Activated CD8-positive, alpha-beta memory T cell treated with anti-CD3 and anti-CD28 coated beads for 1 hour (primary cell): ENCODE results near the gene CTAGE8.
"Not testable (repeated sequence)": the region's sequence is repeated elsewhere in the genome, so short reads cannot be mapped to it uniquely, and the experiment has no call there.

Experiments
- DNase-seq, 2 donors: peaks; one replicate each; pipeline ENCODE4 v3.0.0-alpha.2; 2020; ENCODE audit warnings: low read depth in 1 of 2; ENCODE audit errors: extremely low read depth in 1 of 2

The CTAGE8 gene

DNA sequence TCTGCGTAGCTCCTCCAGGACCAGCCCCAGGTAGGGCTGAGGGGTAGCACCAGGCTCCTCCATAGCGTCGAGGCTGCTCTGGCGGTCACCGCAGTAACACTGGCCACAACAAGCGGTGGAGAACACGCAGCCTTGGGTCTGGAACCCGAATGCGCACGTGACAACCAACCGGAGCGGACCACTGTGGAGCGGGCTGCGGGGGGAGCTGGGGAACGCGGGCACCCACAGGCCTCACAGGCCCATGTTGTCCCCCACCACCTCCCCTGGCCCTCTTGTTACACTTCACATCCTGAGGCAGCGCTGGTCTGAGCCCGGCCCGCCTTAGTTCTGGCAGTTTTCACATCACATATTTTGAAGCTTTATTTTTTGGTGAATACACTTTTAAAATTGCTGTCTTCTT is at the start of gene CTAGE8:
Gene CTAGE8, minus strand, starts transcription at position 101 of the 400 bp plus-strand sequence. Its CDS starts 38 bp downstream, at position 63.
- not testable (repeated sequence) for DNase-seq

- not testable (repeated sequence) for DNase-seq
Observed at GRCh38 chr7:144317537-144317936, 48.4 kb upstream of the CTAGE8 start.

DNA sequence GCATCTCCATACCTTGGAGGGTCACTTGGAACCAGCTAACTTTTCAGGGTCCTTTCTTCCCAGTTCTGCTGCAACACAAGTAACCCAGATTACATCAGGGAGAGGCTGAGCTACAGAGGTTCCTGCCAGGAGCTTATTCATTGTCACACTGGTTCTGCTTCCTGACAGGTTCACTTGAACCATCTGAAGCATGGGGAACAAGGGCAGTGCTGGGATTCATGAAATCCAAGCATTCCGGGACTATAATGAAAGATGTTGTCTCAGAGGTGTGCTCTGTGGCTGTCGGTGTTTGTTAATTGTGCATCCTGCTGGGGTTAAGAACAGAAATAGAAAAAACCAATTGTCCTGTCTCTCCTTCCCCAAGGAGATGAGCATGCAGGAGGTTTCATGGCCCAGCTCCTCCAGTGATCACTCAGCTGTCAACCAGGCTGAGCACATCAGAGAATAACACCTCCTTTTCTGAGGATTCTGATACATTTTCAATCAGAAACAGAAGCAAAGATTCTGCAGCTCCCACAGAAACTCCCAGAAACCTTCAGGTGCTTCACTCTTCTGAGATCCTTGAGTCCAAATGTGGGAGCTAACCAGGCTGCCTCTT is 42.9 kb upstream of the CTAGE8 start, which contains the start of gene OR2A1:
Gene OR2A1, plus strand, starts transcription at position 548 of the 598 bp plus-strand sequence. CDS start 5,706 bp downstream, outside the sequence.
- not testable (repeated sequence) for DNase-seq

DNA sequence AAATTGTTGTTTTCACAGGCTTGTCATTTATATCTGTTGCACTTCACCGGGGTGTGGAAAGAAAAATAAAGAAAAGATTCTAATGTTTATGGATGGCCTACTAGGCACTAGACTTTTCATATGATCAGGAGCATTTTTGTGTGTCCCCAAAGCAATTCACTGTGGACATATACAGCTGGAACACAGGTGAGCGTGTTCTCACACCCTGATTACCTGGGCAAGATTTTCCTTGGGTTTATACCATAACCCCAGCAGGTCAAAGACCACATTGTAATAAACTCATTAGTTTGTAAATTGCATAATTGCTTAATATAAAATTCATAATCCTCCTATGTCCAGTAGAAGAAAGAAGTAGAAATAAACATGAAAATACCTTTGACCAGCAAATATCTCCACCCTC is 42.1 kb upstream of the CTAGE8 start:
- DNase-seq: not testable (repeated sequence)

DNA sequence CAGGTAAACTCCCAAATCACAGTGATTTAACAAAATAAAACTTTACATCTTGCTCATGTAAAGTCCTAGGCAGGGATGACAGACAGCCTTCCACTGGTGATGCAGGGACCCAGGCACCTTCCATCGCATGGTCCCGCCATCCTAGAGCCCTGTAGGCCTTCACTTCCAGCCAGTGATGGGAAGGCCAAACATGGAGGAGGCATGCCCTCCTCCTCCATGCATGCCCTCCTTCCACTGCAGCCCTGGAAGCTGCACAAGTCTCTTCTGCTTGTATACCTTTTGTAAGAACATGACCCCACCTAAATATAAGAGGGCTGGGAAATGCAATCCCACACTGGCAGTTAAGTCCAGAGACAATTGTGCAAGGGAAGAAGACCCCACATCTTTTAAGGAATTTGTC is 40.6 kb upstream of the CTAGE8 start:
- not testable (repeated sequence) for DNase-seq

DNA sequence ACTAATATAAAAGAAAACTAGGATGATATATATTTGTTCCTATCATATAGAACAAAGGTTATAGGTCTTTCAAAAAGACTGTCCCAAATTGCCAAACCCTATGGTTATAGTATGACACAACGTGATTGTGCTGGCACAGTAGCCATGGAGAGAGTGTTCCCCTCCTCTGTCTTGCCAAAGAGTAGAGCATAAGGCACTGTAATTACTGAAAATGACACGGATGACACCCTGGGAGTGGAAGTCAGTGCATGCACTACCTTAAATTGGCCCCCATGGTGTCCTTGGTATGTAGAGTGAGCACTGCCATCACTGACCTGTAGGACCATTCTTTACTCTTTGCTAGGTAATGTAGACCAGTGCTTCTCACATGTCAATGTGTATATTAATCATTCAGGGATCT is 36.1 kb upstream of the CTAGE8 start:
- DNase-seq: not testable (repeated sequence)

DNA sequence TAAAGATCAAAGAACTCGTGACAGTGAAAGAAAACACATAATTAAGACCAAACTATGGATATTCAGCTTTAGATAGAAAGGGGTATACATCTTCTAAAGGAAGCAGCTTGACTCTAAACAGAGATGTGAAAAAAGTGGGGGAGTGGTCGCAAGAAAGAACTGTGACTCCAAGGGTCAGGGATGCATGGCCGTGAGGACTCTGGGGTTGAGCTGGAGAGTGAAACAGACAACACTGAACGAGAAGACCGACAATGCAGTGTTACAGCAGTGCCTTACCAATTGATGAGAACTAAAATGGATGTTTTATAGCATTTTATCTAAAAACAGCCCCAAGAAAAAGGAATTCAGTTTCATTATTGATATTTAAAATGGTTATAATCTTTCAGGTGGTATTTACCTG is 34.5 kb upstream of the CTAGE8 start:
- not testable (repeated sequence) for DNase-seq

- DNase-seq: not testable (repeated sequence)
Observed at GRCh38 chr7:144302578-144303303, 33.7 kb upstream of the CTAGE8 start.

DNA sequence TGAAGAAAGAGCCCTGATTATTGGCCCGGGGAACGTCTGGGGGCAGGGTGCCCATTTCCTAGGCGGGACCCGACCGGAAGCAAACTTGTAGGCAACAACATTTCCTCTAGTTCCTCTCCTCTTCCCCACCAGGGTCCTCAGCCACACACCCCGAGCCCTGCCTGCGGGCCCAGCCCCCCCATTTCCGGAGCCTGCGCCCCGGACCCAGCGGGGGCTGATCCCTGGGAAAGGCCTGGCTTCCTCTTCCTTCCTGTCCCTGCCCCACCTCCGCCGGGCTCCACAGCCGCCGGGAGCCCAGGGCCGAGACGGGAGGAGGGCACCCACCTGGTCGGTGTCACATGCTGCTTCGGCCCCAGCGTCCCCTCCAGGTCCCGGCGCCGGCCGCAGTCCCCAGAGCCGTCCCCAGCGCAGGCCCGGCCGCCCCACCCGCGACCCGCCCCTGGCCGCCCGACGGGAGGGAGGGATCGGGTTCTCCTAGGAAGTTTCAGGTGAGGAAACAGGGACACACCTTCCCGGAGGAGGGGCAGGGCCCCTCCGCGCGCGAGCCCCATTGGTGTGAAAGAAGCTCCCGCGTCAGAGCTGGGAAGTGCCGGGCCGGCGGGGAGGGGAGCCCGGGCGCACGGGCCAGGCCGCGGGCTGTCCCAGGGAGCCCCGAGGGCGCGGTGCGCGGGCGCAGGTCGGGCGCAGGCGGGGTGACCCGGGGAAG is 24.9 kb upstream of the CTAGE8 start:
- DNase-seq: not testable (repeated sequence)

- not testable (repeated sequence) for DNase-seq
Observed at GRCh38 chr7:144292384-144293161, 23.5 kb upstream of the CTAGE8 start.

GRCh38 chr7:144291607-144292006 is 22.5 kb upstream of the CTAGE8 start:
- DNase-seq: not testable (repeated sequence)

GRCh38 chr7:144287171-144287784 is 18.2 kb upstream of the CTAGE8 start:
- not testable (repeated sequence) for DNase-seq

DNA sequence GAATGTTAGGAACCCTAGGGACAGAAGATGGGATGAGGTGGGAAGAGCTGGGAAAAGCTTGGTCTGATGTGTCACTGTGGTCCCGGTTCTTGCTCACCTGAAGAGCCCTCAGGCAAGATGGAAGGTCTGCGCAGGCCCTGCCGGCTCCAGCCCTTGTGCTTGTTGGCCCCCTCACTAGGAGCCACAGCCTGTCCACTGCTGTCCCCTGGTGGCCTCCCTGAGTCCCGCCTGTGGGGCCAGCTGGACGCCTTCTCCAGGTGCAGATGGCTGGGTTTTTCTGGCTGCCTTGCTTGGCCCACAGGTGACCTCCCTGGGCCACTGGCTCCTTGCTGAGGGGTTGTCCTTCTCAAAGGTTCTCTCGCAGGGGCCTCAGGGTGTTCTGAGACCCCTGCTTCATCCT is 14.6 kb upstream of the CTAGE8 start:
- DNase-seq: not testable (repeated sequence)

DNA sequence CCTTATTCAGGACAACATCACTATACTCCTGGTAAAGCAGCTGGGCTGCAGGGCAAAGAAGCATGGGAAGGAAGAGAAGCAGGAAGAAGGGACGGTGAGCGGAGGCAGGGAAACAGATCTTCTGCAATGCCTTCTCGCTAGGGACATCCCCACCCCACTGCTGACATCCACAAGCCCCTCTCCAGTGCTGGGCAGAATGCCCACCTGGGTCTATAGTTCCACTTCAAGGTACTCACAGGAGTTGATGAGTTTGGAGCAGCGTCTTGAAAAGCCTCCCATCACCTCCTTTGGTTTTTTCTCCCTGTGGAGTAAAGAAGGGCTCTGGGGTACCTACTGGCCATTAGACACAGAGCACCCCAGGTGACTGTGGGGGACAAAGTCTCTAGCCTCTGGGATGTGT is 13.4 kb upstream of the CTAGE8 start:
- not testable (repeated sequence) for DNase-seq

DNA sequence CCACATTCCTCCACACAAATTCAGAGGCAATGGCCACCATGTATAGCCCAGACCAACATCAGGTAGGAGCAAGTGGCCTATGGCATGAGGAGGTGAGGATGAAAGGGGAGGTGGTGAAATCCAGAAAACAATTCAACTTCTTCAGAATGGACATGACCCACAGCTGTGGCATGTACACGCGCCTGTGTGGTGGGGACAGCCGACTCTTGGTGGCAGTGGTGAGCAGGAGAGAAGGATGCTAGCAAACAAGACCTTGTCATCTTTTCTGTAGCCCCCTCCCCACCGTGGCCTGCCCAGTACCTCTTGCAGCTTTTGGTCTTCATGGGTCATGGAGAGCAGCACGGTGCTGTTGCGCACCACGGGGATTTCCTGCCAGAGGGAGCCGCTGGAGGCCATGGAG is 12.9 kb upstream of the CTAGE8 start:
- not testable (repeated sequence) for DNase-seq

GRCh38 chr7:144280010-144280409 is 10.9 kb upstream of the CTAGE8 start:
- not testable (repeated sequence) for DNase-seq

DNA sequence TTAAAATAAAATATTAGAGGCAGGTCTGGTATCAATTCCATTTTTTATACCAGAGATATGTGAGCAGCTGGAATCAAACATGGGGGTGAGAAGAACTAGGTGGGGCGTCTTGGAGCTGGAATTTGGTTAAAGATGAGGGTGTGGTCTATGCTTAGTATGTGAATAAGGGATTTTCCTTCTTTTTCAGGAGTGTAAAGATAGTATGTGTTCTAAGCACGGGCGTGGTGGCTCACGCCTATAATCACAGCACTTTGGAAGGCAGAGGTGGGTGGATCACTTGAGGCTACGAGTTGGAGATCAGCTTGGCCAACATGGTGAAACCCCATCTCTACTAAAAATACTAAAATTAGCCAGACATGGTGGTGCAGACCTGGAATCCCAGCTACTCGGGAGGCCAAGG is 6.2 kb upstream of the CTAGE8 start:
- not testable (repeated sequence) for DNase-seq

DNA sequence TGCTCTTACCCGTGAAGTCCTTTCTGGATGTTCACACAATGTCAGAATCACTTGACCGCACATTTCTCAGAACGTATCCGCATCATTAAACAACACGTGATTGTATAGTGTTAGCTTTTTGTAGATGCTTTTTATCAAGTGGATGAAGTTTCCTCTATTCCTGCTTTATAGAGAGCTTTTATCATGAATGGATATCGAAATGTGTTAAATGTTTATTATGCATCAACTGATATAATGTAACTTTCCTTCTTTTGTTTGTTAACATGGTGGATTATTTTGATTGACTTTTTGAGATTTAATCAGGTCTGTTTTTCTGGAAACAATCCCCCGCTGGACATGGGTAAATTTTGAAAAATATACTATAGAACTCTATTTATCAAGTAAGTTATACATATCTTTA is 4.4 kb downstream of the CTAGE8 start, which contains the start of gene OR2A7:
Gene OR2A7, minus strand, starts transcription at position 101 of the 400 bp plus-strand sequence. CDS start 5,164 bp downstream, outside the sequence.
- DNase-seq: not testable (repeated sequence)

- DNase-seq: not testable (repeated sequence)
Observed at GRCh38 chr7:144262128-144262527, 7.0 kb downstream of the CTAGE8 start.

DNA sequence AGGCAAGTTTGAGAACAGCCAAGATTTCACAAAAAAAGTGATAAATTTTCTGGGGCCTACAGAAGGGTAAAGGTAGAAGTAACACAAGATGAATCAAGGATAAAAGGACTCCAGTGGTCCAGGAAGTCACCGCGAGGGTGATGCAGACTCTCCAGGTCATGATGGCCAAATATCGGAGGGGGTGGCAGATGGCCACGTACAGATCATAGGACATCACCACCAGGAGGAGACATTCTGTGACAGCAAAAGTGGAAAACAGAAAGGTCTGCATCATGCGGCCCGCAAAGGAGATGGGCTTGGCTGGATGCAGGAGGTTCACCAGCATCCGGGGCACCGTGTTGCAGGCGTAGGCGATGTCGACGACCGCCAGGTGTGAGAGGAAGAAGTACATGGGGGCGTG is 10.0 kb downstream of the CTAGE8 start:
- DNase-seq: not testable (repeated sequence)
